Smooth muscle cell (in vitro differentiated cells): Measurements from ENCODE around the gene ZBTB4. TPM values are rescaled to one million over a fixed set of nuclear protein-coding genes. Genes with fewer than 3 reads are reported as not detected.

ENCODE experiments used
- DNase-seq: peaks from one replicate; lab custom pipeline; 2025; ENCODE audit not compliant: unreplicated experiment; lab: John Stamatoyannopoulos, UW
- H2AFZ ChIP-seq: fragments of 200-600 bp; sonication (generic); 2 replicates; pipeline ENCODE4 v1.6.0; 2016; ENCODE audit warnings: antibody characterized with exemption, low read depth, mild to moderate bottlenecking
- H3F3A ChIP-seq: fragments of 200-600 bp; sonication (generic); 2 replicates; pipeline ENCODE4 v1.6.0; 2017; ENCODE audit warnings: antibody characterized with exemption, low read depth
- H3K27ac ChIP-seq: fragments of 200-600 bp; sonication (generic); 2 replicates; pipeline ENCODE4 v1.5.1; 2016; ENCODE audit warnings: low read depth, mild to moderate bottlenecking
- H3K27me3 ChIP-seq: fragments of 200-600 bp; sonication (generic); 2 replicates; pipeline ENCODE4 v1.6.1; 2016; ENCODE audit warnings: low read depth, mild to moderate bottlenecking
- H3K36me3 ChIP-seq: fragments of 200-600 bp; sonication (generic); 2 replicates; pipeline ENCODE4 v1.5.1; 2016; ENCODE audit warnings: low read depth
- H3K4me1 ChIP-seq: fragments of 200-600 bp; sonication (generic); 2 replicates; pipeline ENCODE4 v1.5.1; 2016; ENCODE audit warnings: low read depth
- H3K4me2 ChIP-seq: fragments of 200-600 bp; sonication (generic); 2 replicates; pipeline ENCODE4 v1.6.0; 2016; ENCODE audit warnings: mild to moderate bottlenecking
- H3K4me3 ChIP-seq: fragments of 200-600 bp; sonication (generic); 2 replicates; pipeline ENCODE4 v1.5.1; 2016; ENCODE audit warnings: mild to moderate bottlenecking
- H3K79me2 ChIP-seq: fragments of 200-600 bp; sonication (generic); 2 replicates; pipeline ENCODE4 v1.6.0; 2016; ENCODE audit warnings: low read depth, mild to moderate bottlenecking
- H3K9ac ChIP-seq: fragments of 200-600 bp; sonication (generic); 2 replicates; pipeline ENCODE4 v1.6.0; 2016; ENCODE audit warnings: low read depth
- H3K9me3 ChIP-seq: fragments of 200-600 bp; sonication (generic); replicated peaks from 2 replicates; pipeline ENCODE4 v1.5.1; 2016; ENCODE audit warnings: low read depth
- H4K20me1 ChIP-seq: fragments of 200-600 bp; sonication (generic); 2 replicates; pipeline ENCODE4 v1.6.0; 2016; ENCODE audit warnings: low read depth
- WGBS: methylation state at CpG from one replicate; pipeline ENCODE4 v1.1.7; 2016; ENCODE audit warnings: low lambda C conversion rate; 5-methylcytosine and 5-hydroxymethylcytosine counted together
- polyA plus RNA-seq: library from polyadenylated mRNA; unstranded; fragments of >200 nt; fragmentation: Nextera tagmentation; extraction: Ambion mirVana; gene quantifications from 2 replicates; pipeline ENCODE4 v1.2.1, GENCODE V29; 2016
- total RNA-seq: library from RNA; depleted of rRNA; stranded (reverse); fragments of >200 nt; gene quantifications from 2 replicates; pipeline ENCODE4 v1.2.3, GENCODE V29; 2014
- TF ChIP-seq, protein P1 (sequence below): fragments of 200-600 bp; sonication (generic); IDR thresholded peaks from 2 replicates; pipeline ENCODE4 v1.5.1; 2017; ENCODE audit warnings: borderline replicate concordance, mild to moderate bottlenecking, antibody characterized with exemption; ENCODE audit not compliant: insufficient read depth, poor library complexity, severe bottlenecking

The ZBTB4 gene
- total and polyA plus RNA-seq, 2 experiments from 2014 or later: 22.8 to 25.6 TPM

DNA sequence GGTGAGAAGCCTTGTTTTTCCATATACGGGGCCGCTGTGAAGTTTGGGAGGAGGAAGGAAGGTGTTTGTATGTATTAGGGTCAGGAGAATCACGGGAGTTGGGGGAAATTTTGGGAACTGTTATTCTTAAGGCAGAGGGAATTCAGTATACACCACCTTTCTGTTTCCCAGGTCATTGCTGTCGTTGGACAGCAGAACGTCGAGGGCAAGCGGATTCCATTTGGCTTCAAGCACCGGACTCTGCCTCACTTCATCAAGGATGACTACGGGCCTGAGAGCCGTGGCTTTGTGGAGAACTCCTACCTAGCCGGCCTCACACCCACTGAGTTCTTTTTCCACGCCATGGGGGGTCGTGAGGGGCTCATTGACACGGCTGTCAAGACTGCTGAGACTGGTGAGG lies 22.3 kb upstream of the ZBTB4 start:
- Histone ChIP-seq H3K4me1 (no peaks in the 10 kb centered on the region), H3K9ac (no peak overlapping the region), H3K9me3 (no peaks in the 10 kb centered on the region), H3K36me3 (peaks cover 28% of the 10 kb centered on the region), H4K20me1 (peaks cover 48% of the 10 kb centered on the region), H3K4me2 (no peak overlapping the region), H3K4me3 (no peak overlapping the region), H2AFZ (no peak overlapping the region), H3F3A (no peaks in the 10 kb centered on the region), H3K79me2 (no peaks in the 10 kb centered on the region), H3K27ac (no peak overlapping the region), H3K27me3 (no peaks in the 10 kb centered on the region)
- TF ChIP-seq, protein P1, sequence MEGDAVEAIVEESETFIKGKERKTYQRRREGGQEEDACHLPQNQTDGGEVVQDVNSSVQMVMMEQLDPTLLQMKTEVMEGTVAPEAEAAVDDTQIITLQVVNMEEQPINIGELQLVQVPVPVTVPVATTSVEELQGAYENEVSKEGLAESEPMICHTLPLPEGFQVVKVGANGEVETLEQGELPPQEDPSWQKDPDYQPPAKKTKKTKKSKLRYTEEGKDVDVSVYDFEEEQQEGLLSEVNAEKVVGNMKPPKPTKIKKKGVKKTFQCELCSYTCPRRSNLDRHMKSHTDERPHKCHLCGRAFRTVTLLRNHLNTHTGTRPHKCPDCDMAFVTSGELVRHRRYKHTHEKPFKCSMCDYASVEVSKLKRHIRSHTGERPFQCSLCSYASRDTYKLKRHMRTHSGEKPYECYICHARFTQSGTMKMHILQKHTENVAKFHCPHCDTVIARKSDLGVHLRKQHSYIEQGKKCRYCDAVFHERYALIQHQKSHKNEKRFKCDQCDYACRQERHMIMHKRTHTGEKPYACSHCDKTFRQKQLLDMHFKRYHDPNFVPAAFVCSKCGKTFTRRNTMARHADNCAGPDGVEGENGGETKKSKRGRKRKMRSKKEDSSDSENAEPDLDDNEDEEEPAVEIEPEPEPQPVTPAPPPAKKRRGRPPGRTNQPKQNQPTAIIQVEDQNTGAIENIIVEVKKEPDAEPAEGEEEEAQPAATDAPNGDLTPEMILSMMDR: no peak
- WGBS: 94% methylated on average over 14 of the region's 14 CpGs
- DNase-seq: no peak

DNA sequence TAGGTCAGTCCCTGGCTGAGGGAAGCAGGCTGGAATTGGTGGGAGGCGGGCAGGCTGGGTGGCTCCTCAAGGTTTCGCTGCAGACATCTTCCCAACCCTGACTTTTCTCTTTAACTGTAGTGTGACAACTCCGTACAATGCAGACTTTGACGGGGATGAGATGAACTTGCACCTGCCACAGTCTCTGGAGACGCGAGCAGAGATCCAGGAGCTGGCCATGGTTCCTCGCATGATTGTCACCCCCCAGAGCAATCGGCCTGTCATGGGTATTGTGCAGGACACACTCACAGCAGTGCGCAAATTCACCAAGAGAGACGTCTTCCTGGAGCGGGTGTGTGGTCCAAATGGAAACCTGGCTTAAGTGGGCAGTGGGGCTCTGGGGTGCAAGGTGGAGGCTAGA lies 19.7 kb upstream of the ZBTB4 start:
- Histone ChIP-seq H2AFZ (no peak overlapping the region), H3K27ac (no peak overlapping the region), H3K9ac (no peak overlapping the region), H3K4me3 (no peak overlapping the region), H4K20me1 (peaks cover 69% of the 10 kb centered on the region), H3K36me3 (peaks cover 22% of the 10 kb centered on the region), H3K9me3 (no peaks in the 10 kb centered on the region), H3K79me2 (peaks cover 18% of the 10 kb centered on the region), H3F3A (no peaks in the 10 kb centered on the region), H3K4me1 (no peaks in the 10 kb centered on the region), H3K4me2 (no peak overlapping the region), H3K27me3 (no peaks in the 10 kb centered on the region)
- WGBS: 91% methylated on average over 11 of the region's 11 CpGs
- no peak for DNase-seq
- TF ChIP-seq, protein P1: no peak

DNA sequence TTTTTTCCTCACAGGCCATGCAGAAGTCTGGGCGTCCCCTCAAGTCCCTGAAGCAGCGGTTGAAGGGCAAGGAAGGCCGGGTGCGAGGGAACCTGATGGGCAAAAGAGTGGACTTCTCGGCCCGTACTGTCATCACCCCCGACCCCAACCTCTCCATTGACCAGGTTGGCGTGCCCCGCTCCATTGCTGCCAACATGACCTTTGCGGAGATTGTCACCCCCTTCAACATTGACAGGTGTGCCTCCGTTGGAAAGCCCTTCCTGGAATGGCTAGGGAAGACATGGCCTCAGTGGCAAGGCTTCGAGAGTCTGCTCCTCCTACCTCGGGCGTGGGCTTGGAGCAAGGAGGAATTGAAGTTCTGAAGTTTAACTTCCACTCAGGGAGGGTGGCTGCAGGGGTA lies 18.2 kb upstream of the ZBTB4 start:
- peaks cover 34% of the 10 kb centered on the region for H3K79me2 ChIP-seq

DNA sequence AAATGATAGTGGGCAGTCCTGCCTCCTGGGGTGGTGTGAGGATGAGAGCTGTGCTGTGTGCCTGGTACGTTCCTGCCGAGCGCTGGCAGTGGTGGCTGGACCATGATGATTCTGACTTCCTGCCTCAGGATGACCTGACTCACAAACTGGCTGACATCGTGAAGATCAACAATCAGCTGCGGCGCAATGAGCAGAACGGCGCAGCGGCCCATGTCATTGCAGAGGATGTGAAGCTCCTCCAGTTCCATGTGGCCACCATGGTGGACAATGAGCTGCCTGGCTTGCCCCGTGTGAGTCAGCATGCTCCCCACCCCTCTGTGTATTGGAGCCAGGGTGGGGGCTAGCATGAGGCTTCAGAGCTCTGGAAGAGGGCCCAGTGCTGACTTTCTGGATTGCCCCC lies 17.8 kb upstream of the ZBTB4 start:
- Histone ChIP-seq H4K20me1 (peaks cover 75% of the 10 kb centered on the region), H3K36me3 (peaks cover 18% of the 10 kb centered on the region)

More for the DNA sequence above, 18.2 kb upstream of the ZBTB4 start:
- no peaks in the 10 kb centered on the region for H3K9me3 ChIP-seq
- no peak overlapping the region for H2AFZ ChIP-seq
- no peak overlapping the region for H3K27ac ChIP-seq
- no peak overlapping the region for H3K9ac ChIP-seq
- no peaks in the 10 kb centered on the region for H3F3A ChIP-seq
- H3K4me2 ChIP-seq: no peak overlapping the region
- H3K36me3 ChIP-seq: peaks cover 18% of the 10 kb centered on the region
- H3K27me3 ChIP-seq: no peaks in the 10 kb centered on the region
- no peak for DNase-seq
- H3K4me3 ChIP-seq: no peak overlapping the region
- TF ChIP-seq, protein P1: no peak
- WGBS: 96% methylated on average over 14 of the region's 14 CpGs
- peaks cover 75% of the 10 kb centered on the region for H4K20me1 ChIP-seq
- H3K4me1 ChIP-seq: no peaks in the 10 kb centered on the region

More for the DNA sequence above, 17.8 kb upstream of the ZBTB4 start:
- H3K9ac ChIP-seq: no peak overlapping the region
- no peaks in the 10 kb centered on the region for H3K9me3 ChIP-seq
- no peak overlapping the region for H3K4me2 ChIP-seq
- H3K27ac ChIP-seq: no peak overlapping the region
- WGBS: 98% methylated on average over 10 of the region's 10 CpGs
- H3K79me2 ChIP-seq: peaks cover 38% of the 10 kb centered on the region
- H3F3A ChIP-seq: no peaks in the 10 kb centered on the region
- H3K4me3 ChIP-seq: no peak overlapping the region
- no peaks in the 10 kb centered on the region for H3K27me3 ChIP-seq
- H2AFZ ChIP-seq: no peak overlapping the region
- TF ChIP-seq, protein P1: no peak
- no peaks in the 10 kb centered on the region for H3K4me1 ChIP-seq
- no peak for DNase-seq
